ENCODE data around the gene SMAD7.

- TF ChIP-seq, protein P1, sequence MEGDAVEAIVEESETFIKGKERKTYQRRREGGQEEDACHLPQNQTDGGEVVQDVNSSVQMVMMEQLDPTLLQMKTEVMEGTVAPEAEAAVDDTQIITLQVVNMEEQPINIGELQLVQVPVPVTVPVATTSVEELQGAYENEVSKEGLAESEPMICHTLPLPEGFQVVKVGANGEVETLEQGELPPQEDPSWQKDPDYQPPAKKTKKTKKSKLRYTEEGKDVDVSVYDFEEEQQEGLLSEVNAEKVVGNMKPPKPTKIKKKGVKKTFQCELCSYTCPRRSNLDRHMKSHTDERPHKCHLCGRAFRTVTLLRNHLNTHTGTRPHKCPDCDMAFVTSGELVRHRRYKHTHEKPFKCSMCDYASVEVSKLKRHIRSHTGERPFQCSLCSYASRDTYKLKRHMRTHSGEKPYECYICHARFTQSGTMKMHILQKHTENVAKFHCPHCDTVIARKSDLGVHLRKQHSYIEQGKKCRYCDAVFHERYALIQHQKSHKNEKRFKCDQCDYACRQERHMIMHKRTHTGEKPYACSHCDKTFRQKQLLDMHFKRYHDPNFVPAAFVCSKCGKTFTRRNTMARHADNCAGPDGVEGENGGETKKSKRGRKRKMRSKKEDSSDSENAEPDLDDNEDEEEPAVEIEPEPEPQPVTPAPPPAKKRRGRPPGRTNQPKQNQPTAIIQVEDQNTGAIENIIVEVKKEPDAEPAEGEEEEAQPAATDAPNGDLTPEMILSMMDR (IDR thresholded peaks at IDR 0.05 in 4 of 5, conservative IDR thresholded peaks at IDR 0.05 in 1 of 5) = no peak
- no peak for TF ChIP-seq POLR2A (IDR thresholded peaks at IDR 0.05)
Measured at GRCh38 chr18:48996901-48997463, 46.2 kb upstream of the SMAD7 start.

All from gastrocnemius medialis (tissue), 4 donors.